Lower leg skin (tissue), 3 donors: ENCODE measurements around the gene ZNF138.
"Not testable (repeated sequence)": the region's sequence is repeated elsewhere in the genome, so short reads cannot be mapped to it uniquely, and the experiment has no call there.

Source experiments
- CTCF ChIP-seq, 3 donors: fragments of 450-650 bp; IDR thresholded peaks; one replicate each; pipeline ENCODE4 v1.5.1; 2016; ENCODE audit warnings: antibody characterized with exemption in 3 of 3, mild to moderate bottlenecking in 3 of 3, moderate library complexity in 2 of 3
- POLR2A ChIP-seq, 2 donors: fragments of 450-650 bp; IDR thresholded peaks; one replicate each; pipeline ENCODE4 v1.6.1; 2016 to 2017; ENCODE audit warnings: antibody characterized with exemption in 2 of 2, mild to moderate bottlenecking in 1 of 2, moderate library complexity in 1 of 2

- not testable (repeated sequence) for TF ChIP-seq CTCF, POLR2A (IDR thresholded peaks at IDR 0.05)
Observed at GRCh38 chr7:64799169-64799568, 4.9 kb downstream of the ZNF138 start.
